Activated CD4-positive, alpha-beta T cell treated with anti-CD3 and anti-CD28 coated beads, Interleukin-2, amount 10 ng/mL, durations not matched to agents 24 days and 14 days (primary cell): ENCODE data around the gene WHRN. TPM values are rescaled to one million over a fixed set of nuclear protein-coding genes. Genes with fewer than 3 reads are reported as not detected.
A peak's percentile ranks its signal among the peaks of the same experiment; 100 is the strongest.

Source experiments
- DNase-seq: peaks from one replicate; pipeline ENCODE4 v3.0.0; 2022
- H3K27ac Mint-ChIP-seq: one replicate; pipeline ENCODE4 v1.8.0; 2022; ENCODE audit warnings: mild to moderate bottlenecking, mixed read lengths
- H3K27me3 Mint-ChIP-seq: one replicate; pipeline ENCODE4 v1.8.0; 2022; ENCODE audit warnings: mixed read lengths
- H3K36me3 Mint-ChIP-seq: one replicate; pipeline ENCODE4 v1.8.0; 2022; ENCODE audit warnings: low read depth, mild to moderate bottlenecking, mixed read lengths
- H3K4me1 Mint-ChIP-seq: one replicate; pipeline ENCODE4 v1.8.0; 2021; ENCODE audit warnings: mixed read lengths
- H3K4me3 Mint-ChIP-seq: one replicate; pipeline ENCODE4 v1.8.0; 2022; ENCODE audit warnings: mild to moderate bottlenecking, moderate library complexity, mixed read lengths
- H3K9me3 Mint-ChIP-seq: one replicate; pipeline ENCODE4 v1.8.0; 2021; ENCODE audit warnings: mixed read lengths
- intact Hi-C: fragments of 100-400 bp; cut with micrococcal nuclease; formaldehyde crosslinking; loops from one replicate; pipeline ENCODE4 v1.15.1; 2023
- total RNA-seq: library from RNA; stranded (reverse); gene quantifications from 2 replicates; pipeline ENCODE4 v1.2.3, GENCODE V29; 2022

The WHRN gene
- 2.0 and 2.1 TPM in 2 replicates for total RNA-seq

- Mint-ChIP-seq H3K36me3 (no peaks in the 10 kb centered on the region), H3K27ac (peak within 1 kb of the TSS; percentile 82), H3K4me1 (peaks cover 17% of the 10 kb centered on the region), H3K27me3 (peaks cover 78% of the 10 kb centered on the region), H3K4me3 (peak within 1 kb of the TSS; percentile 87), H3K9me3 (no peaks in the 10 kb centered on the region)
- intact Hi-C loops: loop anchor here (1.0 to 10.0 kb wide), 4 partner anchors 82 to 429 kb away; partner anchors contain the start of genes ATP6V1G1 and TNFSF8
- DNase-seq: peak; percentile 97
These were observed at the start of gene WHRN for GRCh38 chr9:114505187-114506081. Gene WHRN, minus strand, starts transcription at chr9:114505473. Its CDS starts 672 bp downstream, at chr9:114504801.

- peaks cover 12% of the 10 kb centered on the region for H3K27me3 Mint-ChIP-seq
- H3K27ac Mint-ChIP-seq: no peak overlapping the region
- no peaks in the 10 kb centered on the region for H3K9me3 Mint-ChIP-seq
- no peaks in the 10 kb centered on the region for H3K36me3 Mint-ChIP-seq
- H3K4me1 Mint-ChIP-seq: no peaks in the 10 kb centered on the region
- intact Hi-C loops: no loop called here
- DNase-seq: no peak
- no peak overlapping the region for H3K4me3 Mint-ChIP-seq
These were observed 47.9 kb upstream of the WHRN start for GRCh38 chr9:114553202-114553601.

- intact Hi-C loops: no loop called here
- DNase-seq: no peak
- Mint-ChIP-seq H3K4me1 (no peaks in the 10 kb centered on the region), H3K36me3 (no peaks in the 10 kb centered on the region), H3K9me3 (no peaks in the 10 kb centered on the region), H3K27ac (no peak overlapping the region), H3K27me3 (peaks cover 12% of the 10 kb centered on the region), H3K4me3 (no peak overlapping the region)
These were observed 47.4 kb upstream of the WHRN start for GRCh38 chr9:114552706-114553105.

- Mint-ChIP-seq H3K27ac (no peak overlapping the region), H3K27me3 (peaks cover 18% of the 10 kb centered on the region), H3K4me1 (no peaks in the 10 kb centered on the region), H3K36me3 (no peaks in the 10 kb centered on the region), H3K9me3 (no peaks in the 10 kb centered on the region), H3K4me3 (no peak overlapping the region)
- intact Hi-C loops: no loop called here
- no peak for DNase-seq
These were observed 46.7 kb upstream of the WHRN start for GRCh38 chr9:114551750-114552685.

DNA sequence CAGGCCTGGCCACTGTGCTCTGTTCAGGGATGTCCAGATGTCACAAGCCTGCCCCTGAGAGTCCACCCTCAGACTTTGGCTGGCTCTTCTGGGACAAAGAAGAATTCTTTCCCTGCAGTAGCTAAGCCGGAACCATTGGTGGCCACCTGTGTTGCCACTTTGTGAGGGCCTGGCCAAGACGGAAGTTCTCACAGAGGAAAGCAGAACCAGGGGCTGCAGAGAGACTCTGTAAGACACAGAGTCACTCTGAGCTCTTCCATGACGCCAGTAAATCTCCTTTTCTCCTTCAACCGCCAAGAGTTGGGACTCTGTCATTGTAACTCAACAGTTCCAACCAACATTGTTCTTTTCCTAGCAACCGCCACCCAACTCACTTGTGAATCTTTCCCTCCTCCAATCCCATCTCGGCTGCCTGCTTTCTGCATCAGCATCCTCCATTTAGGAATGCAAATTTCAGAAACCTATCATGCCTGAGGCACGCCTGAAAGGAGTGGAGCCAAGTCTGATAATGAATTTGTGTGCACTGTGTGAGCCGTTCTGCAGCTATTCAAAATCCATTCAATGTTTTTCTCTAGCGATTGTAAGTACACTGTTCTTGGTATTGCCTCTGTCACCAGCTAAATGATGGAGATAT, 44.5 kb upstream of the WHRN start:
- Mint-ChIP-seq H3K27ac (no peak overlapping the region), H3K36me3 (no peaks in the 10 kb centered on the region), H3K9me3 (no peaks in the 10 kb centered on the region), H3K4me1 (no peaks in the 10 kb centered on the region), H3K27me3 (peaks cover 33% of the 10 kb centered on the region), H3K4me3 (no peak overlapping the region)
- intact Hi-C loops: no loop called here
- DNase-seq: no peak

DNA sequence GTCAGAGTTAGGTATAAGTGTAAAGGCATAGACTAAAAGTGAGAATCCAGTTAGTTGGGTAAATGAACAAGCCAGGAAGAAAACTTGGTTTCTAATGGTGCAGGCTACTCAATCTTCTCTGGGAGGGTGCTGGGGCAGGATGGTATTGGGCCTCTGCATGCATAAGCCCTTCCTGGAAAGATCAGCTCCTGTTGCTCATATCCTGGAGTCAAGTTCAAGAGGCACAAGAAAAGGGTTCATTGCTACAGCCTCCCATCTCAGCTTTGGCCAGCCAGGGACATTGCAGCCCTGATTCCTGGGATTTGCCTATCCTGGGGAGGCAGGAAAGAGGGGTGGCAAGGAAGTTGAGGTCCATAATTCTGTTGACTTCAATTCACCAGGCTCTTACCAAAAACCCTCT, 41.6 kb upstream of the WHRN start:
- Mint-ChIP-seq H3K9me3 (no peaks in the 10 kb centered on the region), H3K4me3 (no peak overlapping the region), H3K27me3 (peaks cover 38% of the 10 kb centered on the region), H3K27ac (no peak overlapping the region), H3K4me1 (no peaks in the 10 kb centered on the region), H3K36me3 (no peaks in the 10 kb centered on the region)
- intact Hi-C loops: no loop called here
- DNase-seq: no peak

DNA sequence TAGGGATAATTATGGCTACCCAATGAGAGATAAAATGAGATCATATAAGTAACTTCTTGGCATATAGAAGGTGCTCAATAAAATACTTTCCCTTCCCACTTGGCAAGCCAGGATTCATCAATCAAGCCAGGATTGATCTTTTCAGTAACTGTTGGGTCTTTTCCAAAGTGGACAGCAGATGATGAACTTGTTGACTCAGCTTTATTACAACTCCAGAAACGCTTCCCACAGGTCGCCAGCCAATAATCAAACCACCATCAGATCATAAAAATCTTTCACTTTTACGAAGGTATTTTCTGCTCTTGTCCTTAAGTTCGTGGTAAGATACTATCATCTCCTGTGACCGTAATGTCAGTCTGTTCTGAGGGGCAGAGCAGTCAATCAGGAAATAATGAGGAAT, 39.8 kb upstream of the WHRN start:
- H3K4me1 Mint-ChIP-seq: no peaks in the 10 kb centered on the region
- H3K27me3 Mint-ChIP-seq: peaks cover 35% of the 10 kb centered on the region
- no peaks in the 10 kb centered on the region for H3K9me3 Mint-ChIP-seq
- intact Hi-C loops: no loop called here
- DNase-seq: no peak
- H3K27ac Mint-ChIP-seq: no peak overlapping the region
- no peak overlapping the region for H3K4me3 Mint-ChIP-seq
- H3K36me3 Mint-ChIP-seq: no peaks in the 10 kb centered on the region

GRCh38 chr9:114539701-114540380, 34.6 kb upstream of the WHRN start:
- Mint-ChIP-seq H3K27me3 (peaks cover 22% of the 10 kb centered on the region), H3K36me3 (no peaks in the 10 kb centered on the region), H3K4me3 (no peak overlapping the region), H3K27ac (no peak overlapping the region), H3K4me1 (no peaks in the 10 kb centered on the region), H3K9me3 (no peaks in the 10 kb centered on the region)
- no peak for DNase-seq
- intact Hi-C loops: no loop called here

GRCh38 chr9:114538241-114538640, 33.0 kb upstream of the WHRN start:
- Mint-ChIP-seq H3K9me3 (no peaks in the 10 kb centered on the region), H3K36me3 (no peaks in the 10 kb centered on the region), H3K27me3 (peaks cover 23% of the 10 kb centered on the region), H3K4me3 (no peak overlapping the region), H3K4me1 (no peaks in the 10 kb centered on the region), H3K27ac (no peak overlapping the region)
- intact Hi-C loops: no loop called here
- peak; percentile 65 for DNase-seq

- Mint-ChIP-seq H3K27me3 (peaks cover 24% of the 10 kb centered on the region), H3K9me3 (no peaks in the 10 kb centered on the region), H3K27ac (no peak overlapping the region), H3K4me3 (no peak overlapping the region), H3K36me3 (no peaks in the 10 kb centered on the region), H3K4me1 (no peaks in the 10 kb centered on the region)
- no peak for DNase-seq
- intact Hi-C loops: no loop called here
These were observed 27.4 kb upstream of the WHRN start for GRCh38 chr9:114532561-114533237.

- intact Hi-C loops: no loop called here
- Mint-ChIP-seq H3K4me3 (no peak overlapping the region), H3K27ac (no peak overlapping the region), H3K27me3 (peaks cover 25% of the 10 kb centered on the region), H3K4me1 (peaks cover 2% of the 10 kb centered on the region), H3K36me3 (no peaks in the 10 kb centered on the region), H3K9me3 (no peaks in the 10 kb centered on the region)
- no peak for DNase-seq
These were observed 24.0 kb upstream of the WHRN start for GRCh38 chr9:114529285-114529684.

DNA sequence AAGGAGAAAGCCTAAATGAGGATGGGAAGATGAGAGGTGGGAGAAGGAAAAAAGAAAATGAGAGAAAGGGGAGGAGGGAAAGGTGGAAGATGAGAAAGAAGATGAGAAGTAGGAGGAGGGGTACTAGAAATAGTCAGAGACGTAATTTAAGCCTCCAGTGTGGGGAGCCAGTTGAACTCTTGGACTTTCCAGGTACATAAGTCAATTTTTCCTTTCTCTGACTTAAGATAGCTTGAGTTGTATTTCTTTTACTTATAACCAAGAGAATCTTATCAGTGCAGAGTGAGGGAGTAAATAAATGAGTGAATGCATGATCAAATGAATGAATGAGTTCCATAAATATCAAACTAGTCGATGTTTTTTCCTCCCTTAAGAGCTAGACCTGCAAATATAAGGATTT, 21.5 kb upstream of the WHRN start:
- H3K4me1 Mint-ChIP-seq: peaks cover 2% of the 10 kb centered on the region
- H3K27ac Mint-ChIP-seq: no peak overlapping the region
- peaks cover 29% of the 10 kb centered on the region for H3K27me3 Mint-ChIP-seq
- H3K9me3 Mint-ChIP-seq: no peaks in the 10 kb centered on the region
- no peak for DNase-seq
- no peaks in the 10 kb centered on the region for H3K36me3 Mint-ChIP-seq
- no peak overlapping the region for H3K4me3 Mint-ChIP-seq
- intact Hi-C loops: no loop called here

DNA sequence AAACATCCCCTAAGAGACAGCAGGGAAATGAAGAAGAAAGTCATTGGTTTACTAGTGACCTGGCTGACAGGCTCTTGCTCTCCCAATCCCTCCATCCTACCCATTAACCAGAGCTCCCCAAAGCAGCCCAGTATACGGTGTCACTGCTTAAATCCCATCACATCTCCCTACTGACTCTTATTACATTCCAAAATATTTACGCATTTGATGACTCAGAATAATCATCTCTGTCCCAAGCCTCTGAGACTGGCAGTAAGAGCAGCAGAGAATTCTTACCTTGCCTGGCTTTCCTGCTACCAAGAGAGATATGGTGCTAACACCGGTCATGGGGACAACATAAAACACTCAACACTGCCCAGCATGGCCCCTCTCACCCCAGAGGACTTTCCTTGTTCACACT, 20.2 kb upstream of the WHRN start:
- no peak overlapping the region for H3K27ac Mint-ChIP-seq
- H3K9me3 Mint-ChIP-seq: no peaks in the 10 kb centered on the region
- no peak overlapping the region for H3K4me3 Mint-ChIP-seq
- no peak for DNase-seq
- H3K4me1 Mint-ChIP-seq: peaks cover 2% of the 10 kb centered on the region
- H3K36me3 Mint-ChIP-seq: no peaks in the 10 kb centered on the region
- H3K27me3 Mint-ChIP-seq: peaks cover 31% of the 10 kb centered on the region
- intact Hi-C loops: no loop called here
